SHP77 (cell line): Measurements from ENCODE around the gene PAPOLA.
"Not testable (repeated sequence)": the region's sequence is repeated elsewhere in the genome, so short reads cannot be mapped to it uniquely, and the experiment has no call there.

ENCODE experiments used
- DNase-seq, 2 experiments: peaks; one replicate each; lab custom pipeline; 2025; lab: John Stamatoyannopoulos, UW

PAPOLA gene

DNA sequence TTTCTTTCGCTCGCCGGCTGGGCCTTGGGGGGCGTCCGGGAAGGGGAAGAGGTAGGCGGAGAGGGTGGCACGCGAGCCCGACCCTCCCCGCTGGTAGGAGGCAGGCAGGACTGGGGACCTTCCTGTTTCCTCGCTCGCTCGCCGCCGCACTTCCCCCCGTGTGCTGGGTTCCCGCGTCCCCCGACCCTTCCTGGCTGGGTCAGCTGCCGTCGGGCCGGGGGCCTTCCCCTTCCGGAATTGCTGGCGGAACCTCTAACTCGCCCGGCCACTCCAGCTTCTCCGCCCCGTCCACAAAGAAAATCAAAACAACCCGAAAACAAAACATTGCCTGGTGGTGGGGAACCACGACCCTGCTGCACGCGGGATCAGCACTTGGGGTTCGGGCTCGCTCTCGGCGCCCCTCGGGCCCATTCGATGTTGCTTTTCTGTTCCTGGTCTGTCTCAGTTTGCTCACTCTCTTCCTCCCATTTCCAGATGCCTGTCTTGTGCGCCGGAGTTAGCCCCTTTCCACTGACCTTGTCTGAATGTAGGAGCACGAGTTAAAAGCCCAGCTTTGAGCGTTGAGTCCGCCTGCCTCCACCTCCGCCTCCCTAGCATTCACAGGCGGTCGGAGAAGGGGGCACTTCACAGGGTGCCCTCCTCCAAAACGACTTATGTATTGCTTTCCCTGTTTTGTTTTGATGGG lies 581 bp downstream of the PAPOLA start:
- DNase-seq = peak in 1 of 2 experiments; percentile 27

DNA sequence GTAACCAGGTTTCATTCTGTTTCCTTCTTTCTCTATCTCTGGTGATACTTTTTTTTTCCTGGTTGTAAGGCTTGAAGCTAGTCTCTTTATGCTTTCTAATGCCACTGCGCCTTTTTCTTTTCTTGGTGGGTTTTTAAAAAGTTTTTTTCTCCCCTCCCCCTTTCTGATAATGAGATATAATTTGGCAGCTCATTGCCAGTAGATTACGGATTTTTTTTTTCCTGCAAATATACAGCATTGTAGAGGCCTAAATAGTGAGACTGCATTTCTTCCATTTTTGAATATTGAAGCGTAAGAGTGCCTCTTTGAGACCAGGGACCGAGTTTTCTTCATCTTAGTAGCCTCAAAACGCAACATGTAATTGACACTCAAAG lies 1.1 kb downstream of the PAPOLA start:
- no peak for DNase-seq

DNA sequence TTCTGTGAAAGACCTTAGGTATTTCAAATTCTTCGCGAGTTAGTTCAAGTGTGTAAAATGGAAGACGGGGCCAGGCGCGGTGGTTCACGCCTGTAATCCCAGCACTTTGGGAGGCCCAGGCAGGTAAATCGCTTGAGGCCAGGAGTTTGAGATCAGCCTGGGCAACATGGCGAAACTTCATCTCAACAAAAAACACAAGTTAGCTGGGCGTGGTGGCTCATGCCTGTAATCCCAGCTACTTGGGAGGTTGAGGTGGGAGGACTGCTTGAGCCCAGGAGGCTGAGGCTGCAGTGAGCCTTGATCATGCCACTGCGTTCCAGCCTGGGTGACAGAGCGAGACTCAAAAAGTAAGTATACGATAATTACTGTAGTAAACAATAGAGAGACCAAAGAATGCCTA lies 2.2 kb downstream of the PAPOLA start:
- not testable (repeated sequence) for DNase-seq

DNA sequence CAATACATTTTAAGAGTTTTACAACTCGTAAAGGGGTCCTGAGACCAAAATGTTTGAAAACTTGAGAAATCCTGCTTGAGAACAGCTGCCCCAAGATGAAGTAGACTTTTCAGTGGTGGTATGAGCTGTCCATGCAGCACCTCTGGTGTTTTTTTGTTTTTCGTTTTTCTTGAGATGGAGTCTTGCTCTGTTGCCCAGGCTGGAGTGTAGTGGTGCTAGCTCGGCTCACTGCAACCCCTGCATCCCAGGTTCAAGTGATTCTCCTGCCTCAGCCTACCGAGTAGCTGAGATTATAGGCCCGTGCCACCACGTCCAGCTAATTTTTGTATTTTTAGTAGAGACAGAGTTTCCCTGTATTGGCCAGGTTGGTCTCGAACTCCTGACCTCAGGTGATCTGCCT lies 5.5 kb downstream of the PAPOLA start:
- DNase-seq = no peak

DNA sequence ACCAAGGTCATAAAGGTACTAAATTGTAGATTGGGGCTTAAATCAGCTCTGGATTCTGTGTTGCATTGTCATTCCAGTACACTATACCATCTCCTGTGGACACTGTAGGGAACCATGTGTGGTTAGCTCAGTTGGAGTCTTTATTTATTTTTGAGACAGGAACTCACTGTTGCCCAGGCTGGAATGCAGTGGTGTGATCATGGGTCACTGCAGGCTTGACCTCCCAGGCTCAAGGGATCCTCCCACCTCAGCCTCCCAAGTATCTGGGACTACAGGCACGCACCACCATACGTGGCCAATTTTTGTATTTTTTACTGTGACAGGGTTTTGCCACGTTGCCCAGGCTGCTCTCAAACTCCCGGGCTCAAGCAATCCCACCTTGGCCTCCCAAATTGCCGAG lies 6.7 kb downstream of the PAPOLA start:
- no peak for DNase-seq

DNA sequence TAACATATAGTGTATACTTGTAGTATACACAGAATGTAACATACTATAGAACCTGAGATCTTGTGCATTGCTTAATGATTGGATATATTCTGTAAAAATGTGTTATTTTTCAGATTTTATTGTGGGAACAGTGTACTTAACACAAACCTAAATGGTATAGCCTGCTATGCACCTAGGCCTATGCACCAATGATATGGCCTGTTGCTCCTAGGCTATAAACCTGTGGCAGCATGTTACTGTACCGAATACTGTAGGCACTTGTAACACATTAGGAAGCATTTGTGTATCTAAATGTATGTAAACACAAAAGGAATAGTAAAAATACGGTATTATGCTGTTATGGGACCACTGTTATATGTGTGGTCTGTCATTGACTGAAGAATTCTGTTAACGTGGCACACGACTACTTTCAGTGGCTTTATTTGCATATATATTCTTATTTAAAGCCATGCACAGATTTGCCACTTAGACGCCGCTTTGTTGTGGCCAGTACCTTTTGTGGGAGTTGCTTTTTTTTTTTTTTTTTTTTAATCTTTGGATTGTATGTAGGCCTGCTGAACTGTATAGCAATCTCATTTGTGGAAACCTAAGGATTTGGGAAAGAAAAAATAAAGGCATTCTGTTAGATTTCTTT lies 7.4 kb downstream of the PAPOLA start:
- no peak for DNase-seq

DNA sequence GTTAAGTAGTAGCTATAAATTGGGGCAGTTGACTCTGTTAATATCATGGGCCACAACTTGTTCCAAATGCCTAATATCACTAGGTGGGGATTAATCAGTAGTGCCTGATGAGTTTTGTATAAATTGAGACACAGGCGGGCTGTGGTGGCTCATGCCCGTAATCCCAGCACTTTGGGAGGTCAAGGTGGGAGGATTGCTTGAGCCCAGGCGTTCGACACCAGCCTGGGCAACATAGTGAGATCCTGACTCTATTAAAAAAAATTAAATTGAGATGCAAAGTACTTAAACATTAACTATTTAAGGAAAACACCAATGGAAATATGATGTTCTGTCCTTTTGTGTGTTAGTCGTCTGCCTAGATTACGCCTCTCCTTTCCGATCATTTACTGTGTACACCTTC lies 9.0 kb downstream of the PAPOLA start:
- no peak for DNase-seq

DNA sequence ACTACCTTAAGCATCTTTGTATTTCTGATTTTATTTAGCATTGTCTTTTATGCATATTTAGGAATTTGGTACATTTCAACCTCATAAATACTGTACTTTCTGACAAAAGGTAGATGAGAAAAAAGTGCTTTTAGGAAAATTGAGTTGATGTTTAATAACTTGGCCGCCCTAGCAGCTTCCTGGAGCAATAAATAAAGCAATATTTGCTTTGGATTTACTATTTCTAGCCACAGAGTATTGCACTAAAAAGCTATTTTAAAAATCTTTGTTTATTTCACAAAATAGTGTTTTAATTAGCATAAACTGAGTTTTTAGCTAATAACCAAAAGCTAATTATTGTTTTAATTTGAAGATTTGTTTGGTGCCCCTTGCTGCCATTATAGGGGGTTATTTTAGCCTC lies 9.5 kb downstream of the PAPOLA start:
- no peak for DNase-seq

DNA sequence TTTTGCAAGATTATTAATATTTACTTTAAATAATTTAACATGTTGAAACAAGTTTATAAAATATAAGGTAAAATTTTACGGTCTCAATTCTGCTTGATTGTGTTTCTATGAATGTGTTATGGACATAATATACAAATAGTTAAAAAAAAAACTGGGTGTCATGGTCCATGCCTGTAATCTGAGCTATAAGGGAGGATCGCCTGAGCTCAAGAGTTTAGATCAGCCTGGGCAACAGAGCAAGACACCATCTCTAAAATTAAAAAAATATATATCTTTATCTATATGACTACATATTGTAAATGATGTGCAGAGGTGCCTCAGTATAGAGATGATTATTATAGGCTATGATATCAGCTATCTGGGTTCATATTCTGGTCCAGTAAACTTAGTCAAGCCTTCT lies 9.9 kb downstream of the PAPOLA start:
- no peak for DNase-seq

DNA sequence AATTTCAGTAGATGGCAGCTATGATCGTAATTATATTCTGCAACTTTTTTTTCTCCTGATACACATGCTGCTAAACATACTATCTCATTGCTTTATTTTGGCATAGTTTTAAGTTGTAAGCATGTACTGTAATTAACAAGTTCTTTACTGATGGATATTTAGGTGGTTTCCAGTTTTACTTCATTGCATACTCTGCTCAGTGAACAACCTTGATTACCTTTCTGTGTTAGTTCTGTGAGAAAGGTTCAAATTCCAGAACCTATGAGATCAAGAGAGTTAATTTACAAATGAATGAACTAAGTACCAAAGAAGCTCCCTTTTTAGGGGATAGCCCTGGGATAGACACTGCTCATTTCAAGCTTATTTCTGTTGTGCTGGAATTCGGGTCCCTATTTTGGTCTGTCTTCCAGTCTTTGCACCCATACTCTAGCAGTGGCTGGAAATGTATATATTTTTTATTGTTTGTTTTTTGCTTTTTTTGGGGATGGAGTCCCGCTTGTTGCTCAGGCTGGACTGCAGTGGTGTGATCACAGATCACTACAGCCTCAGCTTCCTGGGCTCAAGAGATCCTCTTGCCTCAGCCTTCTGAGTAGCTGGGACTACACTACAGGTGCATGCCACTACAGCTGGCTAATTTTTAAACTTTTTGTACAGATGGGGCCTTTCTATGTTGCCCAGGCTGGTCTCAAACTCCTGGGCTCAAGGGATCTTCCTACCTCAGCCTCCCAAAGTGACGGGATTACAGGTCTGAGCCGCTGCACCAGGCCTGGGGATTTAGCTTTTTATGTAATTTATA lies 10.6 kb downstream of the PAPOLA start:
- DNase-seq = no peak

DNA sequence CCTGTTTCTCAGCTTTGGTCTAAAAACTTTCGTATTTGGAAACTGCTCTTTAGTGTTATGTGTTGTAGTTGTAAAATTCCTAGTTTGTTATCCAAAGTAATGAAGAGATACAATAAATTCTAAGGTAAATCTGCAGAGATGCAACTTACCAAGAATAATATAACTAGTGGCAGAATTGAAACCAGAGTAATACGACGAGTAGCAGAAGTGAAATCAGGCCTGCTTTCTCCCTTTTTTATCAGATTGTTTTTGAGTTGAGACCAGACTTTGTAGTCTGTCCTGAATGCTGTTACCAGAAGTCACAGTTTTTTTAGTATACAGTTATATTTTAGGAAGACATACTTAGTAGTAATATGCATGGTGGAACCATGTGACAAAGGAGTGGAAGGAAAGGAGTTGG lies 12.5 kb downstream of the PAPOLA start:
- no peak for DNase-seq

DNA sequence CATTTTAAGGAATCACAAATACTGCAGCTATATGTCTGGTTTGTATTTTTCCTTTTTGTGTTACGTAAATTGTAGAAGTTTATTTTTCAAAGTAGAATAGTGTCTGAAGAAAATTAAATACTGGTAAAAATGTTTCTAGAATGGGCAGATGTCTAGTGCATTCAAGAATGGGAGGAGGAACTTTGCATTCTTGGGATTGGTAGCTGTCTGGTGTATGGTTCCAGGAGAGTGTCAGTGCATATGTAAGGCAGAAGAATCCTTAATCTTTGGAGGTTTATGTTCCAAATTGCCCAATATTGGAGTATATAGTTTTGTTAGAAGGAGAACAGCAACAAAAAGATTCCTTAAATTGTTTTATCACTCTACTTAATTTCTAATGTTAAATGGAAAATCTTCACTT lies 13.5 kb downstream of the PAPOLA start:
- DNase-seq = no peak

DNA sequence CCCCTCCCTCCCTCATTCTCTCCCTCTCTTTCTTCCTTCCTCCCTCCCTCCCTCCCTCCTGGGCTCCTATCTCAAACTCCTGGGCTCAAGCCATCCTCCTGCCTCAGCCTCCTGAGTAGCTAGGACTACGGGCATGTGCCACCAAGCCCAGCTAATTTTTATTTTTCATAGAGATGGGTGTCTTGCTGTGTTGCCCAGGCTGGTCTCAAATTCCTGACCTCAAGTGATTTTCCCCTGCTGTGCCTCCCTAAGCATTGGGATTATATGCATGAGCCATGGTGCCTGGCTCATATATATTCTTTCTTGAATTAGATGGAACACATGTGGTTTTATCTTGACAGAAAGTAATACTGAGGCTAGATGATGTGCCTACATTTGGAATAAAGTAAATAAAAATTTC lies 14.2 kb downstream of the PAPOLA start:
- no peak for DNase-seq

DNA sequence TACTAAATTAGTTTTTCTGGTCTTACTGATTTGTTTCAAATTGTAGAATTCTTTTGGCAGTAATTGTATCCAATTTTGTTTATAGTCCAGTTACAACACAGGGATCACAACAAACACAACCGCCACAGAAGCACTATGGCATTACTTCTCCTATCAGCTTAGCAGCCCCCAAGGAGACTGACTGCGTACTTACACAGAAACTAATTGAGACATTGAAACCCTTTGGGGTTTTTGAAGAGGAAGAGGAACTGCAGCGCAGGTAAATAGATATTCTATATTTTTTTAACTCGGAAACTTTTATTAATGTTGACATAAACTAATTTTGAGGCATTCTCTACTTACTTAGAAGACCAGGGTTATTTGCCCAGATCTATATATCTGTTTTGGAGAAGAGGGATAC lies 17.8 kb downstream of the PAPOLA start:
- DNase-seq = no peak

DNA sequence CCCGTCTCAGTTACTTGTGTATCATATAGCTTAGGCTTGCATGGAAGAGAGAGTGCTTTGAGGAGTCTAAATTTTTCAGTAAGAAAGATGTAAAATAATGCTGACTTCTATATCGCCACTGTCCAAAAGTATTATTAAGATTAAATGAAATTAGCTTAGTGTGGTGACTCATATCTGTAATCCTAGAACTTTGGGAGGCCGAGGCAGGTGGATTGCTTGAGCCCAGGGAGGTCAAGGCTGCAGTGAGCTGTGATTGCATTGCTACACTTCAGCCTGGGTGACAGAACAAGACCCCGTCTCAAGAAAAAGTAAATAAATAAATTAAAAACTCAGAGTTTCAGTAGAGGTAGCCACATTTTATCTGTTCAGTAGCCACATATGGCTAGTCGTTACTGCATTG lies 23.3 kb downstream of the PAPOLA start:
- no peak for DNase-seq

DNA sequence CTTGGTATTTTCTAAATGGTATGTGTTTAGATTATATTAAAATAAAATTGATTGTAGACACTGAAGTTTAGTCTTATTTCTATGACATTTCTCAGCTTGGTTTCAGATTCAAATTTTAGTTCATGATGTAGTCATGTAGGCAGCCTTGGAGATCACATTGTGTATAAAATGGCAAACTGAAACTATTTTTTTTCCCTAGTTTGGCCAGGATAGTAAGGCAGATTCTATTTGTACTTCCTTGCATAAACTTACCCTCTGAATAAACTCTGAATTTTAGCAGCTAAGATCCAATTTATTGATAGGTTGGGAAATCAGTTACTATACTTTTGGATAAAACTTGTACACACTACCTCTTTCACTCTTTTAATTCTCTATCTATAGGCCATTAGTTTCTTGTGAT lies 30.4 kb downstream of the PAPOLA start:
- DNase-seq = no peak

DNA sequence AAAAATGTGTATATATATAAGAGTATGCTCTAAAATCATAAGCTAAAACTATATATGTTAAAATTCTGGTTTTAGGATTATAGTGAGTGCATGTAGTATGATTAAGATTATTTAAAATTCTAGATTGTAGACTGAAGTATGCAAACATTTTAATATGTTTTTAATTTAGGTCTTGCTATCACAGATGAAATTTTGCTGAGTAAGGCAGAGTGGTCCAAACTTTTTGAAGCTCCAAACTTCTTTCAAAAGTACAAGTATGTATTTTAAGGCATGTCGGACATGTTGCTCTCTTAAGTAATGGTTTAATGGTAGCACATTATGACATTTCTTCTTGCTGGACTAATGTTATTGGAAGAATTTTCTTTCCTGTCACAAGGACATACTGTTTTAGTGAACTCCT lies 34.6 kb downstream of the PAPOLA start:
- DNase-seq = no peak

DNA sequence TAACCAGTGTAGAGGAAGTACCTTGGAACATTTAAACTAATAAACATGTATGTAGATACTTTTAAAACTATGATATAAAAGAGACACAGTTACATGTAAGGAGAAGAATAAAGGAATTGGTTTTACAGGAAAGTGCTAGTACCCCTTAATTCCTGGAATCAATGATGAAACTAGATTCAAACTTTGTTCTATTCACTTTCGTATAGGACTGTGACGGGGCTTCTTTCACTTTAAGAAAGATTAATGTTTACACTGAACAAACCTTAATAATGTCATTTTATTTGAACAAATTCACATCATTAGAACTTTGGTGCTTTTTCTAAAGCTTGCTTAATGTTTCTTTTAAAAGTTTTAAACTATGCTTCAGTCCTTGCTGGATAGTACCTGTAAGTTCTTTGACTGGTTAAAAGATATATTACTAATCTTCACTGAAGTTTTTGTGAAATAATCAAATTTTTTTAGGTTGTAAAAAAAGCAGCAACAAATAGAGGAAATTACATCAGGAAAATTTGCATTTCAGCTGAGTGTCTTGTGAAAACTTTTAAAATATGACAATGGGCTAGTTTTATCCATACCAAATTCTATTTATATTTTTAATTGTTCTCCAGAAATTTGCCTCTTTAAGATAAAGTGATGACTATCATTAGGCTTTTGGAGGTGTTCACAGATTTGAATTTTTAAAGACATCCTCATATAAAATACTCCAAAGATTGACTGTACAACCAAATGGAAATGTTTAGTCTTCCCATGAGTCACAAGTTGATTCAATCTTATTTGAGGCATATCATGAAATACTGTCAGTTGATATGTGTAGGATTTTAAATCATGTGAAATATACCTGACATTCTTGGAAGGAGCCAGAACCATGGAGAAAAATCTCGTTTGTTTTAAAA lies 36.2 kb downstream of the PAPOLA start:
- DNase-seq = no peak

DNA sequence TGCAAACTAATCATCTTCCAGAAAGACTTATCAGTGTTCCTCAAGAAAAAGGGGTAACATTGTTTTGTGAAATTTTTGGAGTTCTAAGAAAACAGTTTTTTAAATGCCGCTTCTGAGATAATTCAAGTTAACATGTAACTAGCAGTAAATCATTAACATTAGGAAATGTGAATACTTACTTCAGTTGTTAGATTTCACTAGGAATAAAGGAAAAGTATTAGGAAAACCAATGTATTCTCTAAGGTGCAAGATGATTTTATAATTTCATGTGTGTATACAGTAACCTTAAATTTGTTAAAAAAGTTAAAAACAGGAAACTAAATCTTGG lies 36.8 kb downstream of the PAPOLA start:
- no peak for DNase-seq

DNA sequence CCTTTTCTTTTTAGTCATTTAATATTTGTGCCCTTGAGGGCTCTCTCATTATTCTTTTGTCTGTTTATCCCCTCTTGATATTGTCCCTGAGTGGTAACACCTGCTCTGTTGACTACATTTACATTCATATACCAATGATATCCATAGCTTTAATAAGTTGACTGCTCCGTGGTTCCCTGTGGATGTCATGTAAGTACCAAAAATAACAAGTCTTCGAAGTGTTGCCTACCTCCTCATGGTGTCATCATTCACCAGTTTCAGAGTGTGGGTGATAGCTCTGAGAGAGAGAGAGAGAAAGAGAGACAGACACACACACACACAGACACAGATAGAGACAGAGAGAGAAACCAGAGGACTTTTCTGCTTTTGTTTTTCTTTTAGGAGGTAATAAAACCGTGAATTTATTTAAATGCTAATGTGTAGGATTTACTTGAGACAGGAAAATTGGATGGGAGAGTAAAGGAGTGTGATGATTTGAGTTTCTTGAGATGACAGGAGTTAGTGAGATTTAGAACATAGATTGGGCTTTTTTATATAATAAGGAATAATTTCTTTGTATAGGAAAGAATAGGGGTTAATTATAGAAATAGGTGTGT lies 52.2 kb downstream of the PAPOLA start:
- no peak for DNase-seq

DNA sequence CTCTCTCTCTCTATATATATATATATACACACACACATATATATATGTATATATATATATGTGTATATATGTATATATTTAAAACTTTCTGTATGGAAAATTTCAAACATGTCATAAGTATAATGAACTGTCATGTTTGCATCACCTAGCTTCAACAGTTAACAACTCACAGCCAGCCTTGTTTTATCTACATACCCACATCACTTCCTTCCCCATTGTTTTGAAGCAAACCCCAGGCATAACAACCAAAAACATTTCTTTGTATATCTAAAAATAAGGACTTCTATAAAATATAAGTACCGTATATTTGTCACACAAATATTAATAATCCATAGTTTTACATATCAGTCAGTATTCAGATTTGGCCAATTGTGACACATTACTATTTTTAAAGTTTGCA lies 57.4 kb downstream of the PAPOLA start:
- no peak for DNase-seq

DNA sequence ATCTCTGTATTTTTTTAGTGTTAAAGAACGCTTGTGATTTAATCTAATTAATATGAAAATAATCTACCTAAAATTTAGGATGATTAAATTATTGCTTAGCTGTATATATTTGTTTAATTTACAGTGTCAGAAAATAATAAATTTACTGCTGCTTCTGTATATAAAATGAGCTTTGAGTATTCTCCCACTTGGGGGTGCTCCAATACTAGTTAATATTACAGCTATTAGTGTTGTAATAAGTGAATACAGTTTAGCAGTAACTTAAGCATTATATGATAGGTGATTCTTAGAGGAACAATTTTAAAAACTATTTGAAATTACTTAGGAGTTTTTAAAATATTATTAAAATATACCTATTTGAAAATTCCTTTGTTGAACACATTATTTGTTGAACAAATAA lies 62.2 kb downstream of the PAPOLA start:
- DNase-seq = no peak
